ENCODE measurements around the gene ANKMY2. TPM values are rescaled to one million over a fixed set of nuclear protein-coding genes. Genes with fewer than 3 reads are reported as not detected.

Gene ANKMY2
- total RNA-seq, 1 experiment from 2014 or later, result 13.6 TPM

- no peak for DNase-seq
- Histone ChIP-seq H3K36me3 (replicated peaks; ENCODE audit: control insufficient read depth, insufficient read depth, low read length) (no peaks in the 10 kb centered on the region), H3K27me3 (ENCODE audit: control insufficient read depth, insufficient read depth, low read length) (no peaks in the 10 kb centered on the region)
Measured at GRCh38 chr7:16558761-16559302, 86.7 kb downstream of the ANKMY2 start.

GRCh38 chr7:16556359-16556758, 89.2 kb downstream of the ANKMY2 start:
- no peak for DNase-seq
- Histone ChIP-seq H3K4me3 (ENCODE audit: insufficient read depth, low read depth, low read length) (no peak overlapping the region), H3K36me3 (replicated peaks; ENCODE audit: control insufficient read depth, insufficient read depth, low read length) (no peaks in the 10 kb centered on the region), H3K27me3 (ENCODE audit: control insufficient read depth, insufficient read depth, low read length) (no peaks in the 10 kb centered on the region)

More at GRCh38 chr7:16558761-16559302, 86.7 kb downstream of the ANKMY2 start:
- H3K4me3 ChIP-seq (ENCODE audit: insufficient read depth, low read depth, low read length), result no peak overlapping the region

GRCh38 chr7:16554518-16555236, 90.9 kb downstream of the ANKMY2 start:
- no peak for DNase-seq
- Histone ChIP-seq H3K36me3 (replicated peaks; ENCODE audit: control insufficient read depth, insufficient read depth, low read length) (no peaks in the 10 kb centered on the region), H3K27me3 (ENCODE audit: control insufficient read depth, insufficient read depth, low read length) (no peaks in the 10 kb centered on the region), H3K4me3 (ENCODE audit: insufficient read depth, low read depth, low read length) (no peak overlapping the region)

- Histone ChIP-seq H3K27me3 (ENCODE audit: control insufficient read depth, insufficient read depth, low read length) (no peaks in the 10 kb centered on the region), H3K36me3 (replicated peaks; ENCODE audit: control insufficient read depth, insufficient read depth, low read length) (no peaks in the 10 kb centered on the region), H3K4me3 (ENCODE audit: insufficient read depth, low read depth, low read length) (no peak overlapping the region)
- DNase-seq, result no peak
Measured at GRCh38 chr7:16550671-16551070, 94.9 kb downstream of the ANKMY2 start.

Other genes starting within 250 kb of the ANKMY2 start
- gene CRPPA, start 224.2 kb downstream of the ANKMY2 start, total RNA-seq (2014; rRNA removed; shearing (Covaris generic)), result 0.30 and 0.45 TPM in 2 replicates
- gene SOSTDC1, start 180.0 kb downstream of the ANKMY2 start, total RNA-seq (2014; rRNA removed; shearing (Covaris generic)), result not detected in 2 replicates
- gene LRRC72, start 118.9 kb downstream of the ANKMY2 start, total RNA-seq (2014; rRNA removed; shearing (Covaris generic)), result not detected in 2 replicates
- 99.0 and 99.3 TPM in 2 replicates for gene BZW2, start 427 bp upstream of the ANKMY2 start, total RNA-seq (2014; rRNA removed; shearing (Covaris generic))
- gene TSPAN13, start 108.0 kb upstream of the ANKMY2 start, total RNA-seq (2014; rRNA removed; shearing (Covaris generic)), result 17.7 and 23.1 TPM in 2 replicates
- not detected in 2 replicates for gene AGR2, start 159.2 kb upstream of the ANKMY2 start, total RNA-seq (2014; rRNA removed; shearing (Covaris generic))
- gene AGR3, start 236.2 kb upstream of the ANKMY2 start, total RNA-seq (2014; rRNA removed; shearing (Covaris generic)), result not detected in 2 replicates

All from H7 (cell line).